Daoy (cell line): ENCODE results near the gene OR5T2. TPM values are rescaled to one million over a fixed set of nuclear protein-coding genes. Genes with fewer than 3 reads are reported as not detected.
"Not testable (repeated sequence)": the region's sequence is repeated elsewhere in the genome, so short reads cannot be mapped to it uniquely, and the experiment has no call there.

Experiments
- DNase-seq: peaks from one replicate; pipeline ENCODE4 v3.0.0-alpha.2; 2015; ENCODE audit warnings: low read depth
- total RNA-seq: library from RNA; depleted of rRNA; stranded (reverse); fragments of >200 nt; shearing (Covaris generic); gene quantifications from 2 replicates; pipeline ENCODE4 v1.2.3, GENCODE V29; 2014; rRNA removed

The OR5T2 gene
- total RNA-seq, result not detected in 2 replicates

DNA sequence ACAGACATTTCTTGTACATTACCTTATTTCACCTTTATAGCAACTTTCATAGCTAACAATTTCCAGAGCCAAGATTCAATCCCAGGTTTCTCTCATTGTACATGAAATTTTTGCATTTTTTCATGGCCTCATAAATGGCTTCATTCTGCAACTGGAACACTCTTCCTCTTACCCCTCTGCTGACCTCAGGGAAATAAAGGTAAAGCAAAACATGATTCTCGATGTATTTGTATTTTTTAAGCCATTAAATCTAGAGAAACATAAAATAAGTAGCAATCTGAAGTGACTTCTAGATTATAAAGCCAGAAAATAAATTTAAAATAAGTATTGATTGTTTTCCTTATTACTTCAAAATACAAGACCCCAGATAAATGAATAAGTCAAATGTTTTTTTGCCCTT is at the start of gene OR5T2:
Gene OR5T2, minus strand, starts transcription at position 101 of the 400 bp plus-strand sequence. CDS start 1,193 bp downstream, outside the sequence.
- no peak for DNase-seq

DNA sequence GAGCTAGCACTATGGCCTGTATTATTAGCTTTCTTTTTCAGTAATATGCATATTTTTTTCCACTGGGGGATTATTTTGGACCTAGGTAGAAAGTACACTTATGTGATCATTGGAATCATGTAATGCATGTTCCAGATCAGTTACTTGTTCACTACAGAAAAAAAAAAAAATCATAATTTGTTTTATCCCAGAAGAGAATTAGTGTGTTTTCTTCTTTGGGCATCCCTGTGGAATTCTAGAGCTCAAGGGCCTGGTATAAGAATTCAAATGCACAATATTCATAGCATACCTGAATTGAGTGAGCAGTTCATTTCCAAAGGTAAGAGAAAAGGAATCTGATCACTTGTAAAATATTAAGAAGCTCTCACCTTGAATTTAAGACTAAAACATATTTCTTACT is 39.8 kb upstream of the OR5T2 start, which contains the start of gene OR5T1:
Gene OR5T1, plus strand, starts transcription at position 301 of the 400 bp plus-strand sequence. CDS start 1,485 bp downstream, outside the sequence.
- DNase-seq, result no peak

DNA sequence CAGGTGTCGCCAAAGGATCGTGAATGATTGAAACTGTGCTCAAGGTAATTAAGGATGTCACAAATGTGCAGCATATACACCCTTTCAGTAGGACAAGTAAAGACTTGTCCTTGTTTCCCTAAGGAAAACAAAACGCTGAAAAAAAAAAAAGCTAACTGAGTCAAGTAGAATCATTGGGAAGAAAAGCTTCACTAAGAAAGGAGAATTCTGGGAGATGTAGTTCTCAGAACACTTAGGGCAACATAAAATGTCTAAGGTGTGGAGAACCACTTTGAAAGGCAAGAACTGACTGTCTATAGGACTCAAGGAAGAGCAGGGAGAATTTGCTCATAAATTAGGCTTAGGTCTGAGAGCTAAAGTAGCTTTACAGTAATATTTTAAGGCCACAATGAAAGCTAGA is 37.0 kb upstream of the OR5T2 start:
- no peak for DNase-seq

DNA sequence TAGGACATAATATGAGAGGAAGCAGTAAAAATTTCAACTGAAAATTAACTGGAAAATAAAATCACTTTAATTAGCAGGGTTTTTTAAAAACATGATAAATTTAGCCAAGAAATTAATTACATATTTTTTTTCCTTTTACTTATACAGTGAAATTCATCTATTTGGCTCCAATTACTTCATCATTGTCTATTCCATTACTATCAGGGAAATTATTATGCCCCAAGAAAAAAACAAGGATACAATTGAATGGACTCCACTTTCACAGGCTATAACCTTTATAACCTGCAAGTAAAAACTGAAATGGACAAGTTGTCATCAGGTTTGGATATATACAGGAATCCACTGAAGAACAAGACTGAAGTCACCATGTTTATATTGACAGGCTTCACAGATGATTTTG is 17.9 kb upstream of the OR5T2 start, which contains the start of gene OR5T3:
Gene OR5T3, plus strand, starts transcription at position 301 of the 400 bp plus-strand sequence. Its CDS starts 0 bp downstream, at position 301.
- no peak for DNase-seq

DNA sequence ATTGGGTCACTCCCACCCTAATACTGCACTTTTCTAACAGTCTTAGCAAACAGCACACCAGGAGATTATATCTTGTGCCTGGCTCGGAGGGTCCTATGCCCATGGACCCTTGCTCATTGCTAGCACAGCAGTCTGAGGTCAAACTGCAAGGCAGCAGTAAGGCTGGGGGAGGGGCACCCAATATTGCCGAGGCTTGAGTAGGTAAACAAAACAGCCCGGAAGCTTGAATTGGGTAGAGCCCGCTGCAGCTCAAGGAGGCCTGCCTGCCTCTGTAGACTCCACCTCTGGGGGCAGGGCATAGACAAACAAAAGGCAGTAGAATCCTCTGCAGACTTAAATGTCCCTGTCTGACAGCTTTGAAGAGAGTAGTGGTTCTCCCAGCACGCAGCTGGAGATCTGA is 14.3 kb downstream of the OR5T2 start:
- not testable (repeated sequence) for DNase-seq

DNA sequence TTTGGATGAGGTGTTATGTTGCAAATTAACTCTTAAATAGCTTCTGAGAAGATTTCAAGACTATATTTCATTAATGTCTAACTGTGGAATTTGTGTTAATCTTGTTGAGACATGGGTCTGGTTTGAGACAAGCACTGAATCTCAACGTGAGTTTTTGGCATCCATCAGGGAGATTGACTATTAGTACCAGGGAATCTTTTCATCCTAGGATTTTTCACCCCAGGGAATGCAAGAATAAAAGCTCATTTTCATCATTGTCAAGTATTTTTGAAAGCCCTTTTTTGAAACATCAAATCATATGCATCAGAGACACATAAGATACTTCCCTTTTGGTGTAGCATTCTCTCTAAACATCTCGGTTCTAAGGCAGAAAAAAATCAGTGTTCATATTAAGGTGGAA is 19.5 kb downstream of the OR5T2 start:
- DNase-seq, result no peak

DNA sequence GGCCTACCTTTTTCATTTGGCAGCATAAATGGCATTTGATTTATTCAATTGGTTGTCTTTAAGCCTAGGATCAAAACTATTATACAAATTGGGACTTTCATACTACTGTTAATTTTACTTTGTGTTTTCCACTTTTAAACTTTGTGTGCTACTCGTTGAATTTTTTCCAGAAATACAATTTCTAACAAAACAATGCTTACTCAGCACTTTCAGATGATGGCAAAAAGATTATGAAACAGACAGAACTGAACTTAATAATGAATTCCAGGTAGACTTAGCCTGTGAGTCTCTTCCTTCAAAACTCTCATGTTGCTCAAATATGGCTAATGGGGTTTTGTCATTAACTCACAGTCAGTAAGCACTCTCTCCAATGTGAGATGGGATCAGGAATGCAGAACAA is 26.3 kb downstream of the OR5T2 start:
- DNase-seq, result no peak

DNA sequence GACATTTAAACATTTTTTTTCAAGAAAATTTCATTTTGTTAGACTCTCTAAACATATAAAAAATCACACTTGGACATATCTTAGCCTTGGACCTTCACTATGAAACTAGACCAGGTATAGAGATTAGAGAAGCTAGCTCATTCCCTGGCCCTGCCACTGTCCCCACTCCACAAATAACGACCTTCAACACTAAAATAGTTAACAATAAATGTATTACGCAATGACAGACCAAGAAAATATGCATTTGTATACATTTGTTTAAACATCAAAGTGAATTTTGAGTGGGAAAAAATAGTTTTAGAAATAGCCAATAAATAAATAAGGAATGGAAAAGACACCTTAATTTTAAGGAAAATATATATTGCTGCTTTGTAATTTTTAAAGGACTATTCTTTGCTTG is 36.7 kb downstream of the OR5T2 start:
- DNase-seq, result no peak

DNA sequence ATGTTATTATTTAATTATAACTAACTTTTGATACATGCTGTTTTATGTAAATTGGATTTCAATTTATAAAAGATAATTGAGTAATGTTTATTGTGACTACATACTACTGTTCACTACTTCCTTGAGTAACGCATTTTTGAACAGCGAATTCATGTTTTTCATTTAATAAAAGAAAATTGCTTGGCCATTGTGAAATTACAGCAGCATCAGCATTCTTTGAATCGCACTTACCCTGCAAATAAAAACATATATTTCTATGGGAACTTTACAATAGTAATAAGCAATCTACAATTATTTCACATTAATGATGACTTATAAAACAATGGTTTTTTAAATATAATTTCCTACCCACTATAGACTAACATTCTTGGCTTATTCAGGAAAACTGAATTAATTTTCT is 37.4 kb downstream of the OR5T2 start:
- no peak for DNase-seq

DNA sequence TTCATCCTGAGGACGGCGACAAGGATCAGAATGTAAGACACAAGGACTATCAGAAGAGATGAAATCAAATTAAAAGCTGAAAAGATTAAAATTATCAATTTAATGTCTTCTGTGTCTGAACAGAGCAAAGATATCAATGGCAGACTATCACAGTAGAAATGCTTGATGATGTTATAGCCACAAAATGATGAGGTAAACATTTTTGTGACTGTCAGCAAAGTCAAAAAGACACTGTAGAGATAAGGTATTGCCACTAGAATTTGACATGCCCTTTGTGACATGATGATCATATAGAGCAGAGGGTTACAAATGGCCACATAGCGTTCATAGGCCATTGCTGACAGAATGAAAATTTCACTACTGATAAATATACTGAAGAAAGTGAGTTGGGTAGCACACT is 45.5 kb downstream of the OR5T2 start:
- no peak for DNase-seq

DNA sequence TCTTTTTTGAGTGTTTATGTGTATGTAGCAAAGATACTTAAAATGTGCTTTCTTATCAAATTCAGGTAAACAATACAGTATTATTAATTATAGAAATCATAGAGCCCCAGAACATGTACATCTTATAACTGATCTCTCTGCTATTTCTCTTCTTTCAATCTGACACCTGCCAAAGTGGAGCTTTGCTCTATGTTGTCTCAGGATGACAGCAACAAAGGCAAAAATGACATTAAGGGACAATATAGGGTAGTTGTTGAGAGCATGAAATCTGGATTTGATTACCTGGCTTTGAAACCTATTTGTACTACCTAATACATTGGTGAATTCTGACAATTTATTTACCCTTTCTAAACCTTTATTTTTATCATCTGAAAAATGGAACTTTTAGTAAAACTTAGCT is 50.6 kb downstream of the OR5T2 start:
- DNase-seq, result no peak

Other genes with a start within 250 kb of the OR5T2 start
- gene OR5F1, start 239.6 kb downstream of the OR5T2 start, total RNA-seq, result not detected in 2 replicates
- not detected in 2 replicates for gene OR5AS1, start 206.6 kb downstream of the OR5T2 start, total RNA-seq
- gene OR8I2, start 140.9 kb downstream of the OR5T2 start, total RNA-seq, result not detected in 2 replicates
- not detected in 2 replicates for gene OR8H2, start 130.6 kb downstream of the OR5T2 start, total RNA-seq
- not detected in 2 replicates for gene OR8H3, start 111.9 kb downstream of the OR5T2 start, total RNA-seq
- gene OR8J3, start 94.1 kb downstream of the OR5T2 start, total RNA-seq, result not detected in 2 replicates
- gene OR8K5, start 73.9 kb downstream of the OR5T2 start, total RNA-seq, result not detected in 2 replicates
- not detected in 2 replicates for gene OR5J2, start 57.6 kb downstream of the OR5T2 start, total RNA-seq
- gene OR5T3, start 18.0 kb upstream of the OR5T2 start, total RNA-seq, result not detected in 2 replicates
- gene OR5T1, start 39.9 kb upstream of the OR5T2 start, total RNA-seq, result not detected in 2 replicates
- gene OR8H1, start 58.0 kb upstream of the OR5T2 start, total RNA-seq, result not detected in 2 replicates
- not detected in 2 replicates for gene OR8K3, start 80.9 kb upstream of the OR5T2 start, total RNA-seq
- gene OR8K1, start 111.8 kb upstream of the OR5T2 start, total RNA-seq, result not detected in 2 replicates
- gene OR8J1, start 120.0 kb upstream of the OR5T2 start, total RNA-seq, result not detected in 2 replicates
- not detected in 2 replicates for gene OR8U1, start 141.4 kb upstream of the OR5T2 start, total RNA-seq
- not detected in 2 replicates for gene OR5AL1, start 178.4 kb upstream of the OR5T2 start, total RNA-seq
- gene OR5M3, start 239.1 kb upstream of the OR5T2 start, total RNA-seq, result not detected in 2 replicates